PC-3 (cell line): ENCODE measurements around the gene CEBPZOS.

Source experiments
- EZH2 ChIP-seq: fragments of 300-600 bp; sonication (generic); IDR thresholded peaks from one replicate; pipeline ENCODE4 v1.6.1; 2017; ENCODE audit warnings: antibody characterized with exemption, mild to moderate bottlenecking, low read length; ENCODE audit not compliant: unreplicated experiment
- EZH2phosphoT487 ChIP-seq: fragments of 300-600 bp; sonication (generic); IDR thresholded peaks from 2 replicates; pipeline ENCODE4 v1.6.1; 2018; ENCODE audit warnings: mild to moderate bottlenecking, antibody characterized with exemption, low read length, borderline replicate concordance
- TF ChIP-seq, protein P1 (sequence below): fragments of 300-600 bp; sonication (generic); conservative IDR thresholded peaks from 2 replicates; pipeline ENCODE4 v1.5.1; 2017; ENCODE audit warnings: antibody characterized with exemption, low read depth, mild to moderate bottlenecking, low read length

- no peak for TF ChIP-seq EZH2phosphoT487
- TF ChIP-seq, protein P1, sequence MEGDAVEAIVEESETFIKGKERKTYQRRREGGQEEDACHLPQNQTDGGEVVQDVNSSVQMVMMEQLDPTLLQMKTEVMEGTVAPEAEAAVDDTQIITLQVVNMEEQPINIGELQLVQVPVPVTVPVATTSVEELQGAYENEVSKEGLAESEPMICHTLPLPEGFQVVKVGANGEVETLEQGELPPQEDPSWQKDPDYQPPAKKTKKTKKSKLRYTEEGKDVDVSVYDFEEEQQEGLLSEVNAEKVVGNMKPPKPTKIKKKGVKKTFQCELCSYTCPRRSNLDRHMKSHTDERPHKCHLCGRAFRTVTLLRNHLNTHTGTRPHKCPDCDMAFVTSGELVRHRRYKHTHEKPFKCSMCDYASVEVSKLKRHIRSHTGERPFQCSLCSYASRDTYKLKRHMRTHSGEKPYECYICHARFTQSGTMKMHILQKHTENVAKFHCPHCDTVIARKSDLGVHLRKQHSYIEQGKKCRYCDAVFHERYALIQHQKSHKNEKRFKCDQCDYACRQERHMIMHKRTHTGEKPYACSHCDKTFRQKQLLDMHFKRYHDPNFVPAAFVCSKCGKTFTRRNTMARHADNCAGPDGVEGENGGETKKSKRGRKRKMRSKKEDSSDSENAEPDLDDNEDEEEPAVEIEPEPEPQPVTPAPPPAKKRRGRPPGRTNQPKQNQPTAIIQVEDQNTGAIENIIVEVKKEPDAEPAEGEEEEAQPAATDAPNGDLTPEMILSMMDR = no peak
- no peak for TF ChIP-seq EZH2
Measured at GRCh38 chr2:37246205-37246604, 49.9 kb downstream of the CEBPZOS start.
